NOMO-1 treated with DMSO at 0.1 percent for 48 hours (cell line): ENCODE measurements around the gene UGT1A10.
"Not testable (repeated sequence)": the region's sequence is repeated elsewhere in the genome, so short reads cannot be mapped to it uniquely, and the experiment has no call there.

Experiments used
- DNase-seq: peaks from one replicate; lab custom pipeline; 2025; ENCODE audit not compliant: unreplicated experiment; lab: John Stamatoyannopoulos, UW

Gene UGT1A10

DNA sequence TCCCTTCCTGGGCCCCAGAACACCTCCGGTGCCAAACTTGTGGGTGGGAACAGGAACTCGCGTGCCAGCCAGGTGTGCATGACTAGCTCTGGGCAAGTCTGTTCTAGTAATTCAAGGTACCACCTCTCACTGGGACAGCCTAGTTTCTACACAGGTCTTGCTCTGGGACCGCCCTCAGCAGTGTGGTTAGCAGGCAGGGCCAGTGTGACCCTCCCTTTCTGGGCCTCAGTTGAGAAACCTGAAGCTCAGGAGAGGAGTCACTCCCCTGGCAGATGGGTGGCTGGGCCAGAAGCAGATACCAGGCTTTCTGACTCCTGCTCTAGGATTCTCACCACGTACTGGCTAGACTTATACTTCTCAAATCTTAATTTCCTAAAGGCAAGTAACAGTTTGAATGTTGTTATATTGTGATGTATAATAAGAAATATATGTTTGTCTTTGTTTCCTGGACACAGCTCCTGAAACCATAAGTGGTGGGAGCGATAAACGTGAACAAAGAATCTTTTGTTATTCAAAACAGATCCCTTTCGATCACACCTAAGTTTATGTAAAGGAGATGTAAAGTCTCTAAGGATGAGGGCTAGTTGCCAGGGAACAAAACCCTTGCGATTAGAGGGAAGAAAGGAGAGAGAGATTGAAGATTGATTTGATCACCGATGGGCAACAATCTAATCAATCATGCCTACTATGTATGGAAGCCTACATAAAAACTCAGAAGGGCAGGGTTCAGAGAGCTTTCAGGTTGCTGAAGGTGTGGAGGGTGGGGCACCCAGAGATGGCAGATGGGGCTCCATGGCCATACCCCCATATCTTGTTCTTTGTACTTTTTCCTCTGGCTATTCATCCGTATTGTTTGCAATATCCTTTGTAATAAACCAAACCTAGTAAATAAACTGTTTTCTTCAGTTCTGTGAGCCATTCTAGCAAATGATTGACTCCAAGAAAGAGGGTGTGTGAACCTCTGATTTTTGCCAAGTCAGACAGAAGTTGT is 55.5 kb downstream of the UGT1A10 start:
- no peak for DNase-seq

DNA sequence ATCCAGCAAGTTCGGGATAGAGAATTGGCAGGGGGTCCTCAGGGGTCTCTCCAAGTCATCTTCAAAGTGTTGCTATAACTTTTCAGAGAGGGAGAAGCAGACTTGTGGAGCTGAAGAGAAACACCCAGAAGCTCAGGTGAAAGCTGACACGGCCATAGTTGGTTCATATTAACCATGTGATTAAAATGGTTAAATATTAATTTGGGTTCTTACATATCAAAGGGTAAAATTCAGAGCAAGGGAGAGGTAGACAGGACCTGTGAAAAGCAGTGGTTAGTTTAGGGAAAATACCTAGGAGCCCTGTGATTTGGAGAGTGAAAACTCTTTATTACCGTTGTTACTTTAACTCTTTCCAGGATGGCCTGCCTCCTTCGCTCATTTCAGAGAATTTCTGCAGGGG is 56.4 kb downstream of the UGT1A10 start, which contains the start of gene UGT1A6:
Gene UGT1A6, plus strand, starts transcription at position 243 of the 400 bp plus-strand sequence. Its CDS starts 115 bp downstream, at position 358.
- DNase-seq, result no peak

DNA sequence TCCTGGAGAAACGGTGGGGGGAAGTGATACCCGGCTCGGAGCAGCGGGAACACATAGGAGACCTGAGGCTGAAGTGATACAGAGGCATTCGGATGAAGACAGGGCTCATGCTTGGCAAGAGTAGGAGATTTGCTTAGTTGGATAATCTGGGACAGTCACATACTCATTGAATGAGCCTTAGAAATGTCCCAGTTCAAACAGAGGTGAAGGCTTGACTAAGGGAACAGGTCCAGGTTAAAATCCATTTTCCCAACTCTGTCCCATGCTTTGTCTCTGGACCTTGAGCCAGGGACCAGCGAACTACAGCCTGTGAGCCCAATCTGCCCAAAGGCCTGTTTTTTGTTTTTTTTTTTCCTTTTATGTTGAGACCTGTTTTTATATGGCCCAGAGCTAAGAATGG is 57.7 kb downstream of the UGT1A10 start:
- DNase-seq, result no peak

DNA sequence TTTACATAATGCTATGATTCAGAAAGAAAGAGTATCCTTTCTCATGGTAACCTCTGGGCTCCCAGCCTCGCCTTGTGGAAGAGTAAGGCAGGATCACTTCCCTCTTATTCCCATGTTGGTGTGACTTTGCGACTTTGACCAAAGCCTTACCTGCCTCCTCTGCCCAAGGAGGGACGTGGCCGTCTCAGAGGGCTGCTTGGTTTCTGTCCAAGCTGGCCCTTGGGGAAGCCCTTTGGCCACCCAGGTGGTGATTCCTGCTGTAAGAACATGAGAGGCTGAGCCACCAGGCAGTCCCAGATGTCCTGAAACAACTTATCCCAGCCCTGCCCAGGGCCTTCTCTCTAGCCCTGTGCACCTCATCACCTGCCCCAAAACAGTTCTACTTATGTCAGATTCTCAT is 62.5 kb downstream of the UGT1A10 start:
- DNase-seq, result no peak

DNA sequence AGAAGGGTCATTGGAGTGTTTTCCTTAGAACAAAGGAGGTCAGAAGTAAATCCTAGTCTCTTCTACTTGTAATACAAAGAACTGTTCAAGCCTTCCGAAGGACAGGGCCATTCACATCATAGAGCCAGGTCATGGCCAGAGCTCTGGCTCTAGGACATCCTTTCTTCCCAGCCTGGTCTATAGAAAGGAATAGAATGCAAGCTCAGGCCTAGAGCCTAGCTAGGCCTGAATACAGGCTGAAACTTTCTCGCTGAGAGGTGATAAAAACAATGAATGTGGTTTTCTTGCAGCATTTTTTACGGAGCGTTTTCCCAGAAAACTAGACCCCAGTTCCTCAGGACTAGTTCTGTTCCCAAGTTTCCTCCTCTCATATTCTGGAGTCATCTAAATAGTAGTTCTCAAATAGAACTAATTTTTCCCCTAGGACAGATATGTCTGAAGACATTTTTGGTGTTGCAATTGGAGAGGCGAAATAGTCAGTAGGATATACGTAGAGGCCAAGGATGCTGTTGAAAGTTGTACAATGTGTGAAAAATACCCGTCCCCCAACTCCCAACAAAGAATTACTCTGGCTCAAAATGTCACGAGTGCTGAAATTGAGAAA is 63.3 kb downstream of the UGT1A10 start:
- DNase-seq, result no peak

DNA sequence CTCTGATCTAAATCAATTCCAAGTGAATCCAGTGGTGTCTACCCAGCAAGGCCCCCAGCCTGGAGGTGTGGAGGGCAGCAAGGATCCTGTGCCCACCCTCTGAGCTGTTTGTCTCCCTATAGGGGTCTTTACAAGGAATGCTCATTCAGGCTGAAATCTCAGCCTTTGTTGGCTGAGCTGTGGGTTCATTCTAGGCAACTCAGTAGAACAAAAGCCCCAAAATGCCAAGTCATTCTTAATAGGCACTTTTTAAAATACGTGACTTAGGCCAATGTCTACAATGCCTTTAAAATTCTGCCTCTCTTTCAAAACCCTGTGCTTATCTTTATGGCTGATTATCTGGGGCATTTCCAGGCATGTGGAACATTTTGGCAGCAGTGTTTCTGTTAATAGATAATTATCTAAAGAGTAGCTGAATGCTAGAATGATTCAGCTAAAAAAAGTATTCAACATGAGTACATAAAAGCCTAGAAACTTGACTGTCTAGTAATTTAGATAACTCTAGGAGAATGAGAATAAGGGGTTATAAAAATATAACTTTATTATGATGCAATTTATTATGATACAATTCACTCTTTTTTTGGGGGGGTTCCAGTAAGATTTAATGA is 63.9 kb downstream of the UGT1A10 start:
- no peak for DNase-seq

DNA sequence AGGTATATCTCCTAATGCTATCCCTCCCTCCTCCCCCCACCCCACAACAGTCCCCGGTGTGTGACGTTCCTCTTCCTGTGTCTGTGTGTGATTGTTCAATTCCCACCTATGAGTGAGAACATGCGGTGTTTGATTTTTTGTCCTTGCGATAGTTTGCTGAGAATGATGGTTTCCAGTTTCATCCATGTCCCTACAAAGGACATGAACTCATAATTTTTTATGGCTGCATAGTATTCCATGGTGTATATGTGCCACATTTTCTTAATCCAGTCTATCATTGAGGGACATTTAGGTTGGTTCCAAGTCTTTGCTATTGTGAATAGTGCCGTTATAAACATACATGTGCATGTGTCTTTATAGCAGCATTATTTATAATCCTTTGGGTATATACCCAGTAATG is 64.6 kb downstream of the UGT1A10 start:
- not testable (repeated sequence) for DNase-seq

DNA sequence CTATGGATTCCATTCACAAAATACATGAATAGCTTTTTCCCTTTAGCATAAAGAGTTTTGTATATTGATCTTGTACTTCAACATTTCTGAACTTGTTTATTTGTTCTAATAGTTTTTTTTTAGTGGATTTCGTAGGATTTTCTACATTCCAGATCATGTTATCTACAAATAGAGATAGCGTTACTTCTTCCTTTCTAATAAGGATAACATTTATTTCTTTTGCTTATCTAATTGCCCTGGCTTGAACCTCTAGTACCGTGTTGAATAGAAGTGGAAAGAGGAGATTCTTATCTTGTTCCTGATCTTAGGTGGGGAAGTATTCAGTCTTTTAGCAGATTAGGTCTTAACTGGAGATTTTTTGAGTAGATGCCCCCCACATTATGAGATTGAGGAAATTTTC is 66.0 kb downstream of the UGT1A10 start:
- no peak for DNase-seq

DNA sequence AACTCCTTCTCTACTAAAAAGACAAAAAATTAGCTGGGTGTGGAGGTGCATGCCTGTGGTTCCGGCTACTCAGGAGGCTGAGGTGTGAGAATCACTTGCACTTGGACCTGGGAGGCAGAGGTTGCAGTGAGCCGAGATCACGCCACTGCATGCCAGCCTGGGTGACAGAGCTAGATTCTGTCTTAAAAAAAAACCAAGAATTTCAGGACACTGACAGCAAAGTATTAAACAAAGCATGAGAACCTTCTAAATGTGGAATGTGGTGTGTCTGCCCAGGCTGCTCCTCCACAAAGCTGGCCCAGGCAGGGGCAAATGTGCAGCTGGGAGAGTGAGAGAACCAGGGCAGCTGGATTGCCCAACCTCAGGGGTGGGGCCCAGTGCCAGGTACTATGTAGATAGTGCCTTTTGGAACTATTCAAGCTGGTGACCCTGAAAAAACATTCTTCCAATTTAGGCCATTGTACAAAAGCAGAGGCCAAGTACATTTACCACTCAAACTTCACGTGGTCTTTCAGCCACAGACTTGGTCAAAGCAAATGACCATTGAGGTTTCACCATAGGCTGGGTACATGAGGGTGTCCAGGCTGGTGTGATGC is 69.8 kb downstream of the UGT1A10 start:
- DNase-seq, result no peak

DNA sequence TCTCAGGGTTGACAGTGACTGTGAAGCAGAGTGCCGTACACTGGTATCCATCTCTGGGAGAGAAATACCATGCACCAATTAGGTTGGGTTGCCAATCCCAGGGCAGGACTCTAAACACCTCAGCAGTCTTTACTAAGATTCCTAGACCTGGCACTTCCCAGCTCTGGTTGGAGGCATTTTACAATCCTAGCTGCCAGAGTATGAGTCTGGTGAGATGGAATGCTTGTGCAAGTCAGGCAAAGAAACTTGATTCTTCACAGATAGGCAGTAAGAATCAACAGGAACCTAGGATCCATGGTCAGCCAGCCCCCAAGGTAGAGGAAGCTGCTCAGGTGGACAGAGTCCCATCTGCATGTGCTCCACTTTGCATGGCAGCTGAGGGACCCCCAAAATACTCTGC is 70.5 kb downstream of the UGT1A10 start:
- DNase-seq, result no peak

DNA sequence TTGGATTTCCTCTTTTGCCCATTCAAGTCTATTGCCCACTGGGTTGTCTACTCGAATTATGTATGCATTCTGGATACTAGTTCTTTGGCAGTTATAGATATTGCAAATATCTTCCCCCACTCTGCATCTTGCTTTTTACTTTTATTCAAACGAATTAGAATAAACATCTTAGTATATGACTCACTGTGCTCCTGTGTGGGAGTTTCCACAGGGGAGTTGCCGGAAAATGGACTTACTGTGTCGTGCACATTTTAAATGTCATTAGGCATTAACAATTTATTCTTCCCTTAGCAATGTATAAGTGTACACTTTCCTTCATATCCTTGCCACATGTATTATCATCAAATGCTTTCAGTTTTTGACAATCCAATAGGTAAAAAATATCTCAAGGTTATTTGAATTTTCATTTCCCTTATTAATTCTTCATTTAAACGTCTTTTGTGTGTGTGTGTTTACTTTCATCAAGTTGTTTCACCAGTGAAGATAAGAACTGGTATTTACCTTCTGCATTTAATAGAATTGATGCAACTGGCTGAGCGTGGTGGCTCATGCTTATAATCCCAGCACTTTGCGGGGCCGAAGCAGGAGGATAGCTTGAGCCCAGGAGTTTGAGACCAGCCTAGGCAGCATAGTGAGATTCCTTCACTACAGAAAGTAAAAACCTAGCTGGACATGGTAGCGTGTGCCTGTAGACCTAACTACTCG is 71.8 kb downstream of the UGT1A10 start:
- DNase-seq, result no peak

DNA sequence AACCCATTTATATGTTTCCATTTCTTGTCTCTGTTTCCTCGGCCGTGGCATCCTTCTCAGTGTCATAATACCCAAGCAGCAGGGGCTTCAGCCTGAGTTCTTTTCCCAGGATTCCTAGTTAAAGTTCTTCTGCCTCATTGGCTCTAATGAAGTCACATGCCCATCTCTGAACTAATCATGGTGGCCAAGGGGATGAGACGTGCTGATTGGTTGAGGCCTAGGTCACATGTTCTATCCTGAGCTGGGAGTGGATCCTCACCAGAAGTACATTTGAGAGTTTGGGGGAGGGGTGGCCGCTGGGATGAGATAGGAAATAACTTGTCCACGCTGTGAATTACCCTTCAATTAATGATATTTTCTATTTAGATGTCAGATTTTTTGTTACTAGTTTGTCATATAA is 72.7 kb downstream of the UGT1A10 start:
- no peak for DNase-seq

DNA sequence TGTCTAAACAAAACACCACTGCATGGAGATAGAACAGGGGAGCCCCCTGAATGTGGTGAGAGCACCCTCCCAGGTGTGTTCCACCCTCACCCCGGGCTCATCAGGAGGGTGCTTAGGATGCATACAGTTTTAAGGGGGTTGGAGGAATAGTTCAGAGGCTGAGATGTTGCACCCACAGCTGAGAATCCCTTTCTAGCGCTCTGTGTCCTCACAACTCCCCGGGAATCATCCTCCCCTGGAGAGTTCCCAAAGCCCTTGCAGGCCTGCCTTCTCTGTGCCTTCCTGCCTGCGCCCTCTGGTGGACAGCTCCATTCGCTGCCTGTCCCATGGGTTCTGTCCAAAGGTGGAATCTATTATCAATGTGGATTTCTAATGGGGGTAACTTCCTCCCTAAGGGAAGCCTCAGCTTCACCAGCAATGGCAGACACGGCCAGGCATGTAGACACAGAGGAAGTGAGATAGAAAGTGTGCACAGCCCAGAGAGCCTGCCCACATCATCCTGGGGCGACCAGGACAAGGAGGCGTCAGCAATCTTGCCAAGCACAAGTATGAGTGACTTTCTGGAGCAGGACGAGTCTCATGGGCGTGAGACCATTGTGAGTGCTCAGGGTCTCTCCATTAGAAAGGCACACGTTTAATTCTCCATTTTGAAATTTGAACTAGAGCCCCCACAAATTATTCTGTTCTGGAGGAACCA is 75.2 kb downstream of the UGT1A10 start:
- DNase-seq, result peak; percentile 30

DNA sequence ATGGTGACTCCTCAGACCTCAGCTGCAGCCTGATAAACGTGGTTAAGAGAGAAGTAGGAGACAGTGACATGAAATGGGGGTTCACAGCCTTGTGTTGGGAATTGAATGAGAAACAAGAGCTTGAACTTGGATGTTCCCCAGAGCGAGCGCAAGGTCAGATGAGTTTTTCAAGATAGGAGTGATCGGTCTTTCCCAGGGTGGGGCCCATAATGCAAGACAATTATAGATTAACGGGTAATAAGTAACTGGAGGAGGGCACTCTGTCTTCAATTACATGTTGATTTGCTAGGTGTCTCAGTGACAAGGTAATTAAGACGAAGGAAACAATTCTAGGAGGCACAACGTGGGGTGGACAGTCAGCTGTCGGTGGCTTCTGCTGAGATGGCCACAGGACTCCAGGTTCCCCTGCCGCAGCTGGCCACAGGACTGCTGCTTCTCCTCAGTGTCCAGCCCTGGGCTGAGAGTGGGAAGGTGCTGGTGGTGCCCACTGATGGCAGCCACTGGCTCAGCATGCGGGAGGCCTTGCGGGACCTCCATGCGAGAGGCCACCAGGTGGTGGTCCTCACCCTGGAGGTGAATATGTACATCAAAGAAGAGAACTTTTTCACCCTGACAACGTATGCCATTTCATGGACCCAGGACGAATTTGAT is 76.5 kb downstream of the UGT1A10 start, which contains the start of gene UGT1A5:
Gene UGT1A5, plus strand, starts transcription at position 297 of the 651 bp plus-strand sequence. Its CDS starts 85 bp downstream, at position 382.
- DNase-seq, result no peak

DNA sequence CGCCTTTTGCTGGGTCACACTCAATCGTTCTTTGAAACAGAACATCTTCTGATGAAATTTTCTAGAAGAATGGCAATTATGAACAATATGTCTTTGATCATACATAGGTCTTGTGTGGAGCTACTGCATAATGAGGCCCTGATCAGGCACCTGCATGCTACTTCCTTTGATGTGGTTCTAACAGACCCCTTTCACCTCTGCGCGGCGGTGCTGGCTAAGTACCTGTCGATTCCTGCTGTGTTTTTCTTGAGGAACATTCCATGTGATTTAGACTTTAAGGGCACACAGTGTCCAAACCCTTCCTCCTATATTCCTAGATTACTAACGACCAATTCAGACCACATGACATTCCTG is 77.0 kb downstream of the UGT1A10 start:
- DNase-seq, result no peak

DNA sequence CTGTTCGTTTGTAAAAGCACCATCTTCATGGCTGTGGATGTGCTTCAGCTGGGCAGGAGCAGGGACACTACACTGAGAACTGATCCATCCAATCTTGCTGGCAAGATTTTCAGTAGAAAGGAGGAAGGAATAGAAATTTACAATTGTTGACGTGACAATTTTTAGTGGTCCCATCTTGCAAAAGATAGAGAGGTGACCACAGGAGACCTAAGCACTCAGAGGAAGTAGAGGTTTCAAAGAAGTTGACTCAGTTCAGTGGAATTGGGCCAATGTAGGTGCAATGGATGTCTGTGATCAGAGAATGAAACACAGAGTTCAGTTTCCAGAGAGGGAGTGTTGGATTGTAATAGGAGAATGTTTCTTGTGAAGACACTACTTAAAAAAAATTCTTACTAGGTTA is 77.9 kb downstream of the UGT1A10 start:
- peak; percentile 21 for DNase-seq

DNA sequence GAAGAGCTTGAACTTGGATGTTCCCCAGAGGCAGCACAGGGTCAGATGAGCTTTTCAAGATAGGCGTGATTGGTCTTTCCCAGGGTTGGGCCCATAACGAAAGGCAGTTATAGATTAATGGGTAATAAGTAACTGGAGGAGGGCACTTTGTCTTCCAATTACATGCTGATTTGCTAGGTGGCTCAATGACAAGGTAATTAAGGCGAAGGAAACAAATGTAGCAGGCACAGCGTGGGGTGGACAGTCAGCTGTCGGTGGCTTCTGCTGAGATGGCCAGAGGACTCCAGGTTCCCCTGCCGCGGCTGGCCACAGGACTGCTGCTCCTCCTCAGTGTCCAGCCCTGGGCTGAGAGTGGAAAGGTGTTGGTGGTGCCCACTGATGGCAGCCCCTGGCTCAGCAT is 82.3 kb downstream of the UGT1A10 start, which contains the start of gene UGT1A4:
Gene UGT1A4, plus strand, starts transcription at position 185 of the 400 bp plus-strand sequence. Its CDS starts 85 bp downstream, at position 270.
- DNase-seq, result no peak

DNA sequence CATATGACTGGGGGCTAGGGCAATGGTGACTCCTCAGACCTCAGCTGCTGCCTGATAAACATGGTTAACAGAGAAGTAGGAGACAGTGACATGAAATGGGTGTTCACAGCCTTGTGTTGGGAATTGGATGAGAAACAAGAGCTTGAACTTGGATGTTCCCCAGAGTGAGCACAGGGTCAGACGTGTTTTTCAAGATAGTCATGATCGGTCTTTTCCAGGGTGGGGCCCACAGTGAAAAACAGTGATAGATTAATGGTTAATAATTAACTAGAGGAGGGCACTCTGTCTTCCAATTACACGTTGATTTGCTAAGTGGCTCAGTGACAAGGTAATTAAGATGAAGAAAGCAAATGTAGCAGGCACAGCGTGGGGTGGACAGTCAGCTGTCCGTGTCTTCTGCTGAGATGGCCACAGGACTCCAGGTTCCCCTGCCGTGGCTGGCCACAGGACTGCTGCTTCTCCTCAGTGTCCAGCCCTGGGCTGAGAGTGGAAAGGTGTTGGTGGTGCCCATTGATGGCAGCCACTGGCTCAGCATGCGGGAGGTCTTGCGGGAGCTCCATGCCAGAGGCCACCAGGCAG is 92.6 kb downstream of the UGT1A10 start, which contains the start of gene UGT1A3:
Gene UGT1A3, plus strand, starts transcription at position 320 of the 579 bp plus-strand sequence. Its CDS starts 85 bp downstream, at position 405.
- DNase-seq, result no peak
